HEK293T (cell line): ENCODE measurements around the gene ARMC12.

Source experiments
- CTCF ChIA-PET: fragments of 350-600 bp; formaldehyde crosslinking; extraction: SDS; loops from one replicate; lab custom pipeline; 2021; ENCODE audit warnings: antibody characterized with exemption, inconsistent platforms; lab: Yijun Ruan, JAX
- POLR2A ChIA-PET: fragments of 350-600 bp; formaldehyde crosslinking; extraction: SDS; loops from one replicate; lab custom pipeline; 2020; ENCODE audit warnings: antibody characterized with exemption, inconsistent platforms; lab: Yijun Ruan, JAX
- DNase-seq: peaks from one replicate; pipeline ENCODE4 v3.0.0; 2012; ENCODE audit warnings: mixed read lengths; ENCODE audit errors: extremely low spot score
- ARNT ChIP-seq: fragments of 450-650 bp; IDR thresholded peaks from 2 replicates; pipeline ENCODE4 v1.6.1; 2017; ENCODE audit warnings: mild to moderate bottlenecking
- BHLHE40 ChIP-seq: fragments of 450-650 bp; IDR thresholded peaks from 2 replicates; pipeline ENCODE4 v1.6.1; 2016; ENCODE audit warnings: mild to moderate bottlenecking, moderate library complexity, borderline replicate concordance
- CTBP1 ChIP-seq: fragments of 450-650 bp; IDR thresholded peaks from 2 replicates; pipeline ENCODE4 v1.6.1; 2016; ENCODE audit warnings: borderline replicate concordance
- ELF4 ChIP-seq: fragments of 450-650 bp; IDR thresholded peaks from 2 replicates; pipeline ENCODE4 v1.6.1; 2017; ENCODE audit warnings: antibody characterized with exemption
- FOXA1 ChIP-seq: fragments of 450-650 bp; IDR thresholded peaks from 2 replicates; pipeline ENCODE4 v1.6.1; 2016; ENCODE audit warnings: mild to moderate bottlenecking
- FOXK2 ChIP-seq: fragments of 450-650 bp; IDR thresholded peaks from 2 replicates; pipeline ENCODE4 v1.6.1; 2016; ENCODE audit warnings: mild to moderate bottlenecking
- FOXM1 ChIP-seq: fragments of 450-650 bp; IDR thresholded peaks from 2 replicates; pipeline ENCODE4 v1.6.1; 2017; ENCODE audit warnings: mild to moderate bottlenecking, borderline replicate concordance
- HDGF ChIP-seq: fragments of 450-650 bp; IDR thresholded peaks from 2 replicates; pipeline ENCODE4 v1.6.1; 2017; ENCODE audit warnings: antibody characterized with exemption, borderline replicate concordance
- L3MBTL2 ChIP-seq: fragments of 450-650 bp; conservative IDR thresholded peaks from 2 replicates; pipeline ENCODE4 v1.6.1; 2016; ENCODE audit warnings: mild to moderate bottlenecking
- LEF1 ChIP-seq: fragments of 450-650 bp; IDR thresholded peaks from 2 replicates; pipeline ENCODE4 v1.6.1; 2017; ENCODE audit warnings: mild to moderate bottlenecking, borderline replicate concordance
- NFRKB ChIP-seq: fragments of 450-650 bp; IDR thresholded peaks from 2 replicates; pipeline ENCODE4 v1.6.1; 2016; ENCODE audit warnings: mild to moderate bottlenecking, moderate library complexity
- SP1 ChIP-seq: fragments of 450-650 bp; IDR thresholded peaks from 2 replicates; pipeline ENCODE4 v1.6.1; 2017
- SUZ12 ChIP-seq: fragments of 450-650 bp; IDR thresholded peaks from 2 replicates; pipeline ENCODE4 v1.6.1; 2016; ENCODE audit warnings: mild to moderate bottlenecking
- TARDBP ChIP-seq: fragments of 450-650 bp; IDR thresholded peaks from 2 replicates; pipeline ENCODE4 v1.6.1; 2016
- ZNF384 ChIP-seq: fragments of 450-650 bp; IDR thresholded peaks from 2 replicates; pipeline ENCODE4 v1.6.1; 2016
- TF ChIP-seq, protein P1 (sequence below): fragments of 450-650 bp; IDR thresholded peaks from 2 replicates; pipeline ENCODE4 v1.6.1; 2016

ARMC12 gene

DNA sequence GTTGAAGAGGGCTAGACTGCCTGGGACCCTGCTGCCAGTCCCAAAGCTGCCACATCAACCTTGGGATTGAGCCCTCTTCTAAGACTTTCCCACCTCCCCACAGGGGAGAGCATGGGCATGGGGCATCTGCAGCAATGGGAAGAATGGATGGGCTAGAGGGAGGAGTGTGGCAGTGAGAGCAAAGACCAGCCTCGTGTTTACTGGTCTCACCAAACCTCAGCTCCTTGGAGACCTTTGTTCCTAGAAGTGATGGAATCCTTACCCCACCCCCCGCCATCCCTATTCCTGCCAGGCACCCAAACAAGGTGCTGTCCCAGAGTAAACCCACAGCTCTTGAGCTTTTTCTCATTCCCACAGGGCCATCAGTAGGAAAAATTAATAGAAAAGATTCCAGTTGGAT, 20.0 kb upstream of the ARMC12 start:
- ChIA-PET CTCF (interaction anchor here (1.0 kb wide), 1 partner anchor 20 kb away, joined by 3 read pairs; the partner anchor contains the start of gene ARMC12), POLR2A (no interaction called here)
- DNase-seq, result no peak
- TF ChIP-seq SUZ12, result no peak
- TF ChIP-seq, protein P1, sequence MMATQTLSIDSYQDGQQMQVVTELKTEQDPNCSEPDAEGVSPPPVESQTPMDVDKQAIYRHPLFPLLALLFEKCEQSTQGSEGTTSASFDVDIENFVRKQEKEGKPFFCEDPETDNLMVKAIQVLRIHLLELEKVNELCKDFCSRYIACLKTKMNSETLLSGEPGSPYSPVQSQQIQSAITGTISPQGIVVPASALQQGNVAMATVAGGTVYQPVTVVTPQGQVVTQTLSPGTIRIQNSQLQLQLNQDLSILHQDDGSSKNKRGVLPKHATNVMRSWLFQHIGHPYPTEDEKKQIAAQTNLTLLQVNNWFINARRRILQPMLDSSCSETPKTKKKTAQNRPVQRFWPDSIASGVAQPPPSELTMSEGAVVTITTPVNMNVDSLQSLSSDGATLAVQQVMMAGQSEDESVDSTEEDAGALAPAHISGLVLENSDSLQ, result no peak
- TF ChIP-seq CTBP1, result no peak
- no peak for TF ChIP-seq TARDBP

DNA sequence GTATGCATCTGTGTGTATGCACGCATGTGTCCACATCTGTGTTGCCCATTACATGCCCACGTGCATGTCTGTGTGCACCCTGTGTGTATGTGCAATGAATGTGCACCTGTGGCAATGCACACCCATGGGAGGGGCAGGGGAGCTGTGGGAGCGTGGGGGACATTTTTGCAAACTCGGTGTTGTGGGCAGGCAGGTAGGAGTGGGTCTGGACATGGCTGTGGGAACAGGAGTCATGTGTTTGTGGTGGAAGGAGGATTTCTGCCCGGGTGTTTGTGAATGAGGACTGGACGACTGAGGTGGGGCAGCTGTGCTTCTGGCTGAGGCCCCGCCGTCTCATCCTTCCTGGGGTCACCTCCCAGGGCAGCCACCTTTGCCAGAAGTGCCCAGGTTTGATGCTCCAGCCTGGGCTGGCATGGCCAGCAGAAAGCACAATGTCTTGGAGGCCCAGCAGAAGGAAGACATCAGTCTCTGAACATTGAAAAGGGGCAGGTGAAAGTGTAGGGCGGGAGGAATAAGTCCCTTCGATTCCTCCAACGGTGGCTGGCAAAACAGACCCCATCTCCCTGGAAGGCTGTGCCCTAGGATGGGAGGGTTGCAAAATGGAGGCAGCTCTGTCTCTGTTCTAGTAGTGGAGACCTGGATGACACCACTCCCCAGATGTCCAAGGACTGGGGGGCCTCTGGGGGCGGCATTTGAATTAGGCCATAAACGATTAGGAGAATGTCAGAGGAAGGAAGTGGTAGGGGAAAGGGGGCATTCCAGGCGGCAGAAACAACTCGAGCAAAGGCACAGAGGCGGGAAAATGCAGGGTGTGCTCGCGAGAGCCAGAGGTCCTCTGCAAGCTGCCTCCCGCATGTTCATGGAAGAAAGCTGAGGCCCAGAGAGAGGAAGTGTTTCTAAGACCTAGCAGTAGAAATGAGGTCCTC, 19.1 kb upstream of the ARMC12 start:
- ChIA-PET POLR2A (interaction anchor here (1.0 kb wide), 1 partner anchor 10 kb away, joined by 6 read pairs; no protein-coding TSS in a partner anchor), CTCF (no interaction called here)

DNA sequence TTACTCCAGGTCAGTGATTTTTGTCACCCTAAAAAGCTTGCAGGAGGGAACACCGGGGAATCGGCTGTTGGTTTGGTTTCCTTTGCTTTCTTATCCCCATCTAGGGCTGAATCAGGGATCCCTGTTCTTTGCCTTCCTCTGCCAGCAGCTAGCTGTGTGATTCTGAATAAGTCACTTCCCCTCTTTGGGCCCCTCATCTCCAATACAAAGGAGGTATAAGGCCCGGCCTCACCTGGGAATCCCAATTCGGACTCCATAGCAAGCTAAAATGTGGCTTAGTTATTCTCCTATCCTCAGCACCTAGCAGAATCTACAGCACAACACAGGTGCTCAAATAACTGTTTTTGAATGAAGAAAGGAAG, 18.5 kb upstream of the ARMC12 start:
- no peak for DNase-seq
- POLR2A ChIA-PET, result interaction anchor here (1.0 kb wide), 1 partner anchor 9 kb away, joined by 6 read pairs; no protein-coding TSS in a partner anchor
- CTCF ChIA-PET, result no interaction called here
- no peak for TF ChIP-seq ARNT
- no peak for TF ChIP-seq SP1

More for the DNA sequence above, 19.1 kb upstream of the ARMC12 start:
- TF ChIP-seq CTBP1 (no peak), L3MBTL2 (no peak), ELF4 (no peak), TARDBP (no peak), LEF1 (no peak), ARNT (no peak), HDGF (no peak), BHLHE40 (no peak)
- TF ChIP-seq, protein P1, result no peak
- peak; percentile 3 for DNase-seq

DNA sequence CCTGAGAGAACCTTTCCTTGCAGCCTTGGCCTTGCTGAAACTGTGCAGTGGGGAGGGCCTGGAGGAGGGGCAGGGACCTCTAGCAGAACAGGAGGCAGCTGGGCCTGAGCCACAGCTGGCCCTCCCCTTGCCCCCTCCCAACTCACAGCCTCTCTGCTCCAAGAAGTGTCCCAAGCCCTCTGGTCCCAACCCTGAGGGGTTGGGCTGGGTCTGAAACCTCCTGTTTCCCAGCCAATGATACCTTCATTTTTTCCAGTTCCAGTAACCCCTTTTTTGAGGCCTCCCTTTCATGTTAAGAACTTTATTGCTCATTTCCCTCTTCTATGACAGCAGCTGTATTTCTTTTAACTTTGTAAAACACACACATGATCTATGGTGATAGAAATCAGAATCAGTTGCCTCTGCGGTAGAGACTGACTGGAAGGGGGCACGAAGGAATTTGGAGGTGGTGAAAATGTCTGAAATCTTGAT, 17.9 kb upstream of the ARMC12 start:
- POLR2A ChIA-PET, result interaction anchor here (1.0 kb wide), 1 partner anchor 9 kb away, joined by 6 read pairs; no protein-coding TSS in a partner anchor
- CTCF ChIA-PET, result no interaction called here
- peak; percentile 5 for DNase-seq
- TF ChIP-seq LEF1, result no peak

DNA sequence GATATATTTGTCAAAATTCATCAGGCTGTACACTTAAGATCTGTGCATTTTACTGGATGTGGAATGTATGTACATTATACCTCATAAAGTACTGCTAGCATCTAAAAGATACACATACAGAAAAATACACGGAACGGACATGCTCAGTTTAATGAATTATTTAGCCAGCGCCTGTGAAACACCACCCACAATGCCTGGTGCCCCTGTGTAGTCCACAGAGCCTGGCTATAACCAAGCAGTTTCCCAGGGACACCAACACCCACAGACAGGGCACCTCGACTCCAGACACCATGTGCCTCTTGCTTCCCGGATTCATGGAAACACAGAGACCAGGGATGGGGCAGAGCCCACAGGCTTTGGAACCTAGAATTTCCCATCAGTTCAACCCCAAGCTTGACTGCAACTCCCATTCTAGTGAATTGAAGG, 17.4 kb upstream of the ARMC12 start:
- ChIA-PET POLR2A (interaction anchor here (1.5 kb wide), 1 partner anchor 13 kb away, joined by 5 read pairs; no protein-coding TSS in a partner anchor), CTCF (no interaction called here)
- DNase-seq, result peak; percentile 5
- no peak for TF ChIP-seq CTBP1
- TF ChIP-seq, protein P1, result no peak
- no peak for TF ChIP-seq SP1
- no peak for TF ChIP-seq ARNT
- no peak for TF ChIP-seq L3MBTL2
- no peak for TF ChIP-seq ZNF384
- no peak for TF ChIP-seq NFRKB
- no peak for TF ChIP-seq FOXA1
- TF ChIP-seq HDGF, result no peak
- TF ChIP-seq FOXM1, result no peak
- no peak for TF ChIP-seq TARDBP
- TF ChIP-seq BHLHE40, result no peak

DNA sequence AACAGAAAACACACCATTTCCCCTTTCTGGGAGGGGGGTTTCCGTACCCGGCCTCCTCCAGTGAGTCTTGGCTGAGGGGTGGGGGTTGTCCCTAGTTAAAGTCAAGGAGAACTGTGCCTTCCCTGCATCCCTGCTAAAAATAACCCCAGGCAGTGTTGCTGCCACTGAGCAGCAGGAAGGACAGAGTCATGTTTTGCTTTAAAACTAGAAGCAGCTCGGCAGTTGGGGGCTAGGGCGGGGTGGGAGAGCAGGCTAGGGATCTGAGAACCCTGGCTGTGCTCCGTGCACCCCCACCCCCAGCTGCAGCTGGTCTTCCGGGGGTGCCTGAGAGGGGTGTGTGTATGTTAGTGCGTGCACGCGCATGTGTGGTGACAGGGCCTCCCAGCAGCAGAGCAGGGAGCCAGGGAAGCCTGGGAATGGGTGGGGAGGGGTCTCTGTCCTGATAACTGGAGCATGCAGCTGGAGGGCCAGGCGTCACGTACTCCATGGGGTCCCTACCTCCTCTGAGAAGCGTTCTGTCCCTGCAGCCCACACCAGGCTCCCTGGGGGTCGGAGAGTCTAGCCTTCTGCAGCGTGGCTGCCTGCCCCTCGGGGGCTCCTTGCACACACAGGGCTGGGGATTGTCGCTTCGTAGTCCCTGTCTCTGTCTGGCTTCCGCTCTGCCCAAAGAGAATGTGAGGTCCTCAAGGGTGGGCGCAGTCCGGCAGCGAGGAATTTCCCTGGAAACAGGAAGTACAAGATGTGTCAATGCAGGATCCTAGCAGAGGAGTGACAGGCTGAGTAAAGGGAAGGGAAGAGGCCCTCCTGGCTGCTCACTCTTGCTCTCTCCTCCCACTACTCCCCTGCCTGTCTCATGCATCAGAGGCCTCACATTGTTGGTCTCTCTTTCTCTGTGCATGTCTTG, 16.8 kb upstream of the ARMC12 start:
- TF ChIP-seq FOXK2, result no peak
- TF ChIP-seq ELF4, result no peak
- TF ChIP-seq, protein P1, result peak; percentile 34; the same call in 1 of the 2 replicates
- peak; percentile 14 for DNase-seq
- CTCF ChIA-PET, result no interaction called here
- POLR2A ChIA-PET, result interaction anchor here (1.5 kb wide), 1 partner anchor 12 kb away, joined by 5 read pairs; no protein-coding TSS in a partner anchor
